ENCODE data around the gene KIRREL3. TPM values are rescaled to one million over a fixed set of nuclear protein-coding genes. Genes with fewer than 3 reads are reported as not detected.

Gene KIRREL3
- total and polyA plus RNA-seq, 2 of the 8 experiments (the other 6 are each of a cell fraction or from before 2014, with no cell fraction given), result 0.29 to 0.32 TPM

DNA sequence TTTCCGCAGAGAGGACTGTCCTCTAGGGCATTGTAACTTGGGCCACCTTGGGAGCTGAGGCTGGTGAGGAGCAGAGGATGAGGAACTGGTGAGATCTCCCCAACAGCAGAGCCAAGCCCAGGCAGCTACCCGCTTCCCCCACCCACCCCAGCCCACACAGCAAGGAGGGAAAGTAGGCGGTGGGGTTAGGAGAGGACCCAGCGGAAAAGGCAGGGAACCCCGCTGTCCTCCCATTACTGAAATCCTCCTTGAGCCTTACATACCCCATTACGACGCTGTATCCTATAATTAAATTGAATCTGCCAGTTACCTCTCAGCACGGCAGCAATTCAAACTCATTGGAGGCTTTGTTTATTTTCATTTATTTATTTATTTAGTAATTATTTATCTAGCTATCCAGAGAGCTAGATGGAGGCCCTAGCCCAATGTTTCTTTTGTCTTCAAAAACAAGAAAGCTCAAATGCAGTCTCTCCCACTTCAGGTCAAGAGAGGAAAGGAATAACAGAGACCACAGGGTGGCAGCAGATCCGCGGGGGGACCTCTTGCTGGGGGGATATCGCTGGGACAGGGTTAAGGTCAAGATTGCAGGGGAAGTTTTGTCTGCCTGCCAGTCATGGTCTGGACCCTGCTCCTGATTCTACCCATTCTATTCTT lies 427.1 kb downstream of the KIRREL3 start:
- Histone ChIP-seq H2AK5ac (ENCODE audit: low read depth, low read length) (no peak overlapping the region), H3K18ac (ENCODE audit: extremely low read depth, low read length) (no peak overlapping the region), H3K4me1 (replicated peaks in 1 of 4; ENCODE audit: control insufficient read depth in 3 of 4, insufficient read depth in 4 of 4, low read length in 3 of 4) (peaks cover 0 to 5% (median 2%) of the 10 kb centered on the region in 4 experiments; a peak in 3 of 7 replicates), H4K5ac (ENCODE audit: insufficient read length, low read depth, low read length) (no peak overlapping the region), H3K56ac (replicated peaks; ENCODE audit: insufficient read length, low read depth, low read length) (no peak overlapping the region), H4K91ac (replicated peaks; ENCODE audit: insufficient read length, low read length) (no peak overlapping the region), H3K27ac (ENCODE audit: low read depth, low read length) (no peak overlapping the region), H2BK15ac (ENCODE audit: low read length) (no peak overlapping the region), H3K4me3 (ENCODE audit: extremely low read depth in 1 of 4, insufficient read depth in 2 of 4, low read depth in 3 of 4, low read length in 4 of 4) (no peak overlapping the region), H3K79me2 (ENCODE audit: control insufficient read depth in 1 of 2, insufficient read depth in 2 of 2, low read length in 2 of 2) (no peaks in the 10 kb centered on the region), H4K20me1 (replicated peaks in 1 of 2; ENCODE audit: control insufficient read depth in 1 of 2, insufficient read depth in 2 of 2, low read length in 2 of 2) (no peaks in the 10 kb centered on the region), H3K4ac (replicated peaks; ENCODE audit: insufficient read length, low read depth, low read length) (peak overlapping the region; percentile 26), H4K8ac (ENCODE audit: extremely low read depth, insufficient read depth, low read length) (no peak overlapping the region; the same call in 1 of the 2 replicates), H3K27me3 (replicated peaks in 1 of 4; ENCODE audit: control insufficient read depth in 3 of 4, extremely low read depth in 1 of 4, insufficient read depth in 3 of 4, low read length in 3 of 4) (no peaks in the 10 kb centered on the region), H3K14ac (ENCODE audit: insufficient read length) (no peak overlapping the region), H3K79me1 (ENCODE audit: low read depth, low read length) (no peaks in the 10 kb centered on the region), H2BK120ac (replicated peaks; ENCODE audit: low read depth, low read length) (no peak overlapping the region), H3K36me3 (ENCODE audit: control insufficient read depth in 2 of 4, insufficient read depth in 4 of 4, low read length in 3 of 4) (no peaks in the 10 kb centered on the region), H2BK12ac (ENCODE audit: low read depth, low read length) (no peak overlapping the region), H3K23ac (ENCODE audit: insufficient read length) (no peak overlapping the region), H2BK20ac (ENCODE audit: low read length) (no peak overlapping the region), H3K4me2 (ENCODE audit: insufficient read depth in 1 of 2, low read depth in 2 of 2, low read length in 2 of 2) (no peak overlapping the region), H3K9me3 (ENCODE audit: insufficient read depth in 2 of 2, low read depth in 1 of 2, low read length in 1 of 2) (no peaks in the 10 kb centered on the region), H3K9ac (replicated peaks in 1 of 4; ENCODE audit: extremely low read depth in 1 of 4, low read depth in 3 of 4, low read length in 3 of 4) (no peak overlapping the region), H2AFZ (ENCODE audit: low read length) (peak overlapping the region; percentile 69; the same call in 1 of the 2 replicates), H2BK5ac (ENCODE audit: low read depth, low read length) (peak overlapping the region; percentile 60; the same call in 1 of the 2 replicates), H3K23me2 (ENCODE audit: low read depth, low read length) (no peaks in the 10 kb centered on the region)
- TF ChIP-seq TBP (IDR thresholded peaks at IDR 0.05; ENCODE audit: low read depth, low read length) (no peak), EGR1 (IDR thresholded peaks at IDR 0.05; ENCODE audit: borderline replicate concordance, low read depth, low read length) (no peak), TCF12 (IDR thresholded peaks at IDR 0.05; ENCODE audit: low read depth, low read length) (no peak), NRF1 (IDR thresholded peaks at IDR 0.05; ENCODE audit: low read depth, low read length) (no peak), KDM5A (IDR thresholded peaks at IDR 0.05; ENCODE audit: low read length) (no peak), SP2 (IDR thresholded peaks at IDR 0.05; ENCODE audit: low read length) (no peak), RAD21 (IDR thresholded peaks at IDR 0.05 in 1 of 2, conservative IDR thresholded peaks at IDR 0.05 in 1 of 2; ENCODE audit: low read depth in 2 of 2, low read length in 2 of 2) (peak; percentile 78 to 86)
- TF ChIP-seq, protein P1, sequence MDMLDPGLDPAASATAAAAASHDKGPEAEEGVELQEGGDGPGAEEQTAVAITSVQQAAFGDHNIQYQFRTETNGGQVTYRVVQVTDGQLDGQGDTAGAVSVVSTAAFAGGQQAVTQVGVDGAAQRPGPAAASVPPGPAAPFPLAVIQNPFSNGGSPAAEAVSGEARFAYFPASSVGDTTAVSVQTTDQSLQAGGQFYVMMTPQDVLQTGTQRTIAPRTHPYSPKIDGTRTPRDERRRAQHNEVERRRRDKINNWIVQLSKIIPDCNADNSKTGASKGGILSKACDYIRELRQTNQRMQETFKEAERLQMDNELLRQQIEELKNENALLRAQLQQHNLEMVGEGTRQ (IDR thresholded peaks at IDR 0.05; ENCODE audit: low read length), result no peak
- TF ChIP-seq, protein P2, sequence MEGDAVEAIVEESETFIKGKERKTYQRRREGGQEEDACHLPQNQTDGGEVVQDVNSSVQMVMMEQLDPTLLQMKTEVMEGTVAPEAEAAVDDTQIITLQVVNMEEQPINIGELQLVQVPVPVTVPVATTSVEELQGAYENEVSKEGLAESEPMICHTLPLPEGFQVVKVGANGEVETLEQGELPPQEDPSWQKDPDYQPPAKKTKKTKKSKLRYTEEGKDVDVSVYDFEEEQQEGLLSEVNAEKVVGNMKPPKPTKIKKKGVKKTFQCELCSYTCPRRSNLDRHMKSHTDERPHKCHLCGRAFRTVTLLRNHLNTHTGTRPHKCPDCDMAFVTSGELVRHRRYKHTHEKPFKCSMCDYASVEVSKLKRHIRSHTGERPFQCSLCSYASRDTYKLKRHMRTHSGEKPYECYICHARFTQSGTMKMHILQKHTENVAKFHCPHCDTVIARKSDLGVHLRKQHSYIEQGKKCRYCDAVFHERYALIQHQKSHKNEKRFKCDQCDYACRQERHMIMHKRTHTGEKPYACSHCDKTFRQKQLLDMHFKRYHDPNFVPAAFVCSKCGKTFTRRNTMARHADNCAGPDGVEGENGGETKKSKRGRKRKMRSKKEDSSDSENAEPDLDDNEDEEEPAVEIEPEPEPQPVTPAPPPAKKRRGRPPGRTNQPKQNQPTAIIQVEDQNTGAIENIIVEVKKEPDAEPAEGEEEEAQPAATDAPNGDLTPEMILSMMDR (IDR thresholded peaks at IDR 0.05; ENCODE audit: control extremely low read depth in 1 of 3, insufficient read depth in 1 of 3, low read depth in 1 of 3, low read length in 3 of 3), result peak; percentile 51 to 66 (median 65)
- WGBS, 2 experiments (ENCODE audit: extremely low coverage in 1 of 2, insufficient coverage in 1 of 2, insufficient read length in 1 of 2, insufficient replicate concordance in 2 of 2, low coverage in 1 of 2, low lambda C conversion rate in 2 of 2, missing lambda C conversion rate in 1 of 2), result 58% methylated on average over 8 of the region's 11 CpGs; no CpG with 5 or more reads in 1 of the 2 experiments
- FAIRE-seq (peak; percentile 48), DNase-seq (ENCODE audit: low read depth in 1 of 2, low spot score in 2 of 2) (no peak)
- ChIA-PET CTCF (ENCODE audit: partially characterized antibody) (interaction anchor here (0.6 to 8.5 kb wide), 40 partner anchors 8 to 809 kb away, joined by 3 to 143 read pairs (median 4); no protein-coding TSS in a partner anchor), POLR2A (ENCODE audit: partially characterized antibody) (interaction anchor here (0.6 kb wide), 1 partner anchor 925 kb away, joined by 3 read pairs; no protein-coding TSS in a partner anchor)

All from H1 (cell line).